Stomach (tissue), 4 donors: ENCODE measurements around the gene KANK4.

Source experiments
- POLR2A ChIP-seq, 4 donors: fragments of 450-650 bp; IDR thresholded peaks; one replicate each; pipeline ENCODE4 v1.6.1; 2016; ENCODE audit warnings: antibody characterized with exemption in 4 of 4, control low read depth in 2 of 4, mild to moderate bottlenecking in 1 of 4, moderate library complexity in 1 of 4
- POLR2AphosphoS5 ChIP-seq, 3 donors: sonication (generic); formaldehyde crosslinking; IDR thresholded peaks; one replicate each; pipeline ENCODE4 v1.6.1; 2016; ENCODE audit warnings: antibody characterized with exemption in 3 of 3
- TF ChIP-seq, protein P1 (sequence below), 7 experiments: fragments of 450-650 bp in 4 of 7; fragments of 200-600 bp in 3 of 7; sonication (generic) in 3 of 7; IDR thresholded peaks; one replicate each; pipeline ENCODE4 v1.5.1; 2016 to 2019; ENCODE audit warnings: antibody characterized with exemption in 7 of 7, control low read depth in 2 of 7, mild to moderate bottlenecking in 1 of 7

- TF ChIP-seq, protein P1, sequence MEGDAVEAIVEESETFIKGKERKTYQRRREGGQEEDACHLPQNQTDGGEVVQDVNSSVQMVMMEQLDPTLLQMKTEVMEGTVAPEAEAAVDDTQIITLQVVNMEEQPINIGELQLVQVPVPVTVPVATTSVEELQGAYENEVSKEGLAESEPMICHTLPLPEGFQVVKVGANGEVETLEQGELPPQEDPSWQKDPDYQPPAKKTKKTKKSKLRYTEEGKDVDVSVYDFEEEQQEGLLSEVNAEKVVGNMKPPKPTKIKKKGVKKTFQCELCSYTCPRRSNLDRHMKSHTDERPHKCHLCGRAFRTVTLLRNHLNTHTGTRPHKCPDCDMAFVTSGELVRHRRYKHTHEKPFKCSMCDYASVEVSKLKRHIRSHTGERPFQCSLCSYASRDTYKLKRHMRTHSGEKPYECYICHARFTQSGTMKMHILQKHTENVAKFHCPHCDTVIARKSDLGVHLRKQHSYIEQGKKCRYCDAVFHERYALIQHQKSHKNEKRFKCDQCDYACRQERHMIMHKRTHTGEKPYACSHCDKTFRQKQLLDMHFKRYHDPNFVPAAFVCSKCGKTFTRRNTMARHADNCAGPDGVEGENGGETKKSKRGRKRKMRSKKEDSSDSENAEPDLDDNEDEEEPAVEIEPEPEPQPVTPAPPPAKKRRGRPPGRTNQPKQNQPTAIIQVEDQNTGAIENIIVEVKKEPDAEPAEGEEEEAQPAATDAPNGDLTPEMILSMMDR (IDR thresholded peaks at IDR 0.05) = no peak
- TF ChIP-seq POLR2AphosphoS5 (IDR thresholded peaks at IDR 0.05) (no peak), POLR2A (IDR thresholded peaks at IDR 0.05) (no peak)
These were observed 56.0 kb downstream of the KANK4 start for GRCh38 chr1:62263006-62263813.
